ENCODE results near the gene CDY2A. TPM values are rescaled to one million over a fixed set of nuclear protein-coding genes. Genes with fewer than 3 reads are reported as not detected.
"Not testable (repeated sequence)": the region's sequence is repeated elsewhere in the genome, so short reads cannot be mapped to it uniquely, and the experiment has no call there.

Gene CDY2A
- polyA plus RNA-seq, 1 donor (not counting 4 experiments of a cell fraction or from before 2014, with no cell fraction given), result not detected

GRCh38 chrY:18049061-18049460, 23.5 kb downstream of the CDY2A start:
- H3K9ac ChIP-seq (ENCODE audit: control insufficient read depth, extremely low read depth, insufficient read depth, low read length); FAIRE-seq; dilution Hi-C loops (cut with MboI; ENCODE audit: extremely low pct_ligation_motif_present, low sequenced_read_pairs); H3K27me3 ChIP-seq (ENCODE audit: control insufficient read depth, extremely low read depth, insufficient read depth, low read length); H3K9me3 ChIP-seq (ENCODE audit: control insufficient read depth, low read depth, low read length); H2AFZ ChIP-seq (ENCODE audit: control insufficient read depth, low read length); H4K20me1 ChIP-seq (ENCODE audit: control insufficient read depth, extremely low read depth, insufficient read depth, low read length); H3K27ac ChIP-seq (ENCODE audit: control insufficient read depth, insufficient read depth, low read length); H3K79me2 ChIP-seq (ENCODE audit: control insufficient read depth, insufficient read depth, low read length); H3K4me3 ChIP-seq (ENCODE audit: control insufficient read depth in 2 of 3, extremely low read depth in 1 of 3, insufficient read depth in 2 of 3, low read depth in 1 of 3, low read length in 3 of 3); H3K9me1 ChIP-seq (ENCODE audit: control insufficient read depth, extremely low read depth, insufficient read depth, low read length); H3K4me1 ChIP-seq (ENCODE audit: control insufficient read depth, extremely low read depth, insufficient read depth, low read length); H3K36me3 ChIP-seq (ENCODE audit: control insufficient read depth in 2 of 2, extremely low read depth in 1 of 2, insufficient read depth in 2 of 2, low read length in 2 of 2); H3K4me2 ChIP-seq (ENCODE audit: control insufficient read depth, extremely low read depth, insufficient read depth, low read depth, low read length); DNase-seq (ENCODE audit: low read depth, low spot score): not testable (repeated sequence)

- H3K4me3 ChIP-seq (ENCODE audit: control insufficient read depth in 2 of 3, extremely low read depth in 1 of 3, insufficient read depth in 2 of 3, low read depth in 1 of 3, low read length in 3 of 3); dilution Hi-C loops (cut with MboI; ENCODE audit: extremely low pct_ligation_motif_present, low sequenced_read_pairs); H3K79me2 ChIP-seq (ENCODE audit: control insufficient read depth, insufficient read depth, low read length); H3K4me2 ChIP-seq (ENCODE audit: control insufficient read depth, extremely low read depth, insufficient read depth, low read depth, low read length); H2AFZ ChIP-seq (ENCODE audit: control insufficient read depth, low read length); H4K20me1 ChIP-seq (ENCODE audit: control insufficient read depth, extremely low read depth, insufficient read depth, low read length); H3K9ac ChIP-seq (ENCODE audit: control insufficient read depth, extremely low read depth, insufficient read depth, low read length); H3K4me1 ChIP-seq (ENCODE audit: control insufficient read depth, extremely low read depth, insufficient read depth, low read length); H3K9me3 ChIP-seq (ENCODE audit: control insufficient read depth, low read depth, low read length); H3K27ac ChIP-seq (ENCODE audit: control insufficient read depth, insufficient read depth, low read length); H3K36me3 ChIP-seq (ENCODE audit: control insufficient read depth in 2 of 2, extremely low read depth in 1 of 2, insufficient read depth in 2 of 2, low read length in 2 of 2); H3K27me3 ChIP-seq (ENCODE audit: control insufficient read depth, extremely low read depth, insufficient read depth, low read length); H3K9me1 ChIP-seq (ENCODE audit: control insufficient read depth, extremely low read depth, insufficient read depth, low read length); DNase-seq (ENCODE audit: low read depth, low spot score); FAIRE-seq: not testable (repeated sequence)
Measured at GRCh38 chrY:18056473-18056872, 30.9 kb downstream of the CDY2A start.

- H3K27me3 ChIP-seq (ENCODE audit: control insufficient read depth, extremely low read depth, insufficient read depth, low read length); H2AFZ ChIP-seq (ENCODE audit: control insufficient read depth, low read length); H3K4me1 ChIP-seq (ENCODE audit: control insufficient read depth, extremely low read depth, insufficient read depth, low read length); H4K20me1 ChIP-seq (ENCODE audit: control insufficient read depth, extremely low read depth, insufficient read depth, low read length); FAIRE-seq; H3K9ac ChIP-seq (ENCODE audit: control insufficient read depth, extremely low read depth, insufficient read depth, low read length); H3K36me3 ChIP-seq (ENCODE audit: control insufficient read depth in 2 of 2, extremely low read depth in 1 of 2, insufficient read depth in 2 of 2, low read length in 2 of 2); H3K9me1 ChIP-seq (ENCODE audit: control insufficient read depth, extremely low read depth, insufficient read depth, low read length); H3K9me3 ChIP-seq (ENCODE audit: control insufficient read depth, low read depth, low read length); dilution Hi-C loops (cut with MboI; ENCODE audit: extremely low pct_ligation_motif_present, low sequenced_read_pairs); H3K4me3 ChIP-seq (ENCODE audit: control insufficient read depth in 2 of 3, extremely low read depth in 1 of 3, insufficient read depth in 2 of 3, low read depth in 1 of 3, low read length in 3 of 3); DNase-seq (ENCODE audit: low read depth, low spot score); H3K79me2 ChIP-seq (ENCODE audit: control insufficient read depth, insufficient read depth, low read length); H3K27ac ChIP-seq (ENCODE audit: control insufficient read depth, insufficient read depth, low read length); H3K4me2 ChIP-seq (ENCODE audit: control insufficient read depth, extremely low read depth, insufficient read depth, low read depth, low read length): not testable (repeated sequence)
Measured at GRCh38 chrY:18073464-18073863, 47.9 kb downstream of the CDY2A start.

Other genes with a start within 250 kb of the CDY2A start
- gene CDY2B, start 145.6 kb upstream of the CDY2A start, polyA plus RNA-seq, result not detected in 3 replicates

Data from keratinocyte (primary cell).